GM12872 (cell line): ENCODE results near the gene KLHL7.

ENCODE experiments used
- CTCF ChIP-seq: IDR thresholded peaks from 3 replicates; pipeline ENCODE4 v1.5.1; 2011; ENCODE audit warnings: low read depth, mild to moderate bottlenecking, low read length, moderate library complexity; ENCODE audit not compliant: insufficient read depth

KLHL7 gene

GRCh38 chr7:23164846-23165245, 59.3 kb downstream of the KLHL7 start:
- TF ChIP-seq CTCF: no peak

DNA sequence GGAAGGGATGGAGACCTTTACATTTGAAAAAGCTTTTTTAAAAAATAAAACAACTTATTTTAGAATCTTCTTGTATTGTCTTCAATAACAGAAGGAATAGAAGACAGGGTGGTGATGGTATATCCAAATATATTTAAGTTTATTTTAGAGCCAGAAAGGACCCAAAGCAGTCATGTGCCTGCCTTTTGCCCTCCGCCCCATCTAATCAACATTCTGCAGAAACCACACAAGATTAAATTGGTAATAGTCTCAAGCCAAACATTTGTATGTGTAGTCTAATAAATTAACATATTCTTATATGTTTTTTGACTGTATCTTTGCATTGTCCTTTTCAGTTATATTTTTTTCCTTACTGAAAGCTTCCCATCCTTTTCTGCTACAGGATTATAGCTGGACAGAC, 59.7 kb downstream of the KLHL7 start:
- TF ChIP-seq CTCF: no peak

- no peak for TF ChIP-seq CTCF
Observed at GRCh38 chr7:23167691-23168090, 62.1 kb downstream of the KLHL7 start.

- TF ChIP-seq CTCF: no peak
Observed at GRCh38 chr7:23168111-23168885, 62.7 kb downstream of the KLHL7 start.

- no peak for TF ChIP-seq CTCF
Observed at GRCh38 chr7:23175938-23176337, 70.4 kb downstream of the KLHL7 start.

GRCh38 chr7:23181684-23182553, 76.3 kb downstream of the KLHL7 start, which contains the start of gene NUP42:
Gene NUP42 (plus strand): TSS chr7:23182048. CDS start chr7:23182086, 38 bp downstream.
- no peak for TF ChIP-seq CTCF

GRCh38 chr7:23183279-23184012, 77.9 kb downstream of the KLHL7 start:
- no peak for TF ChIP-seq CTCF
